Tibial artery (tissue), 4 donors: ENCODE measurements around the gene FBXL14.

Experiments
- DNase-seq, 2 donors: peaks; one replicate each; pipeline ENCODE4 v3.0.0-alpha.2; 2019
- H3K27ac ChIP-seq, 2 donors: fragments of 200-600 bp; sonication (generic) in 1 of 2; 1 replicate in 1 of 2; 2 replicates in 1 of 2; pipeline ENCODE4 v1.5.1; 2018 to 2019; ENCODE audit warnings: mild to moderate bottlenecking in 1 of 2
- H3K27me3 ChIP-seq, 2 donors: fragments of 200-600 bp; sonication (generic) in 1 of 2; one replicate each; pipeline versions ENCODE4 v1.5.1 to v1.6.0; 2016 to 2019
- H3K36me3 ChIP-seq, 3 donors: fragments of 200-600 bp; sonication (generic) in 2 of 3; one replicate each; pipeline ENCODE4 v1.5.1; 2016 to 2019; ENCODE audit warnings: mild to moderate bottlenecking in 2 of 3
- H3K4me1 ChIP-seq, 4 donors: fragments of 200-600 bp; sonication (generic) in 2 of 4; 1 replicate in 3 of 4; 2 replicates in 1 of 4; pipeline ENCODE4 v1.5.1; 2016 to 2019
- H3K4me3 ChIP-seq, 2 donors: fragments of 200-600 bp; sonication (generic) in 1 of 2; 1 replicate in 1 of 2; 2 replicates in 1 of 2; pipeline ENCODE4 v1.5.1; 2018 to 2019; ENCODE audit warnings: mild to moderate bottlenecking in 2 of 2
- H3K9me3 ChIP-seq, 3 donors: fragments of 200-600 bp; sonication (generic) in 1 of 3; one replicate each; pipeline ENCODE4 v1.5.1; 2016 to 2019
- intact Hi-C: fragments of 100-400 bp; cut with DNase I; formaldehyde crosslinking; loops from one replicate; pipeline ENCODE4 v1.15.0; 2023; ENCODE audit warnings: low total_unique reads
- TF ChIP-seq, protein P1 (sequence below), 2 experiments: fragments of 200-600 bp in 1 of 2; fragments of 450-650 bp in 1 of 2; IDR thresholded peaks; one replicate each; pipeline ENCODE4 v1.5.1; 2017 to 2019; ENCODE audit warnings: antibody characterized with exemption in 2 of 2, mild to moderate bottlenecking in 1 of 2, moderate library complexity in 1 of 2

FBXL14 gene

GRCh38 chr12:1518591-1519516 lies 75.5 kb downstream of the FBXL14 start:
- peak in 1 of 2 donors; percentile 54 for DNase-seq
- intact Hi-C loops: no loop called here
- H3K9me3 ChIP-seq: no peaks in the 10 kb centered on the region
- TF ChIP-seq, protein P1, sequence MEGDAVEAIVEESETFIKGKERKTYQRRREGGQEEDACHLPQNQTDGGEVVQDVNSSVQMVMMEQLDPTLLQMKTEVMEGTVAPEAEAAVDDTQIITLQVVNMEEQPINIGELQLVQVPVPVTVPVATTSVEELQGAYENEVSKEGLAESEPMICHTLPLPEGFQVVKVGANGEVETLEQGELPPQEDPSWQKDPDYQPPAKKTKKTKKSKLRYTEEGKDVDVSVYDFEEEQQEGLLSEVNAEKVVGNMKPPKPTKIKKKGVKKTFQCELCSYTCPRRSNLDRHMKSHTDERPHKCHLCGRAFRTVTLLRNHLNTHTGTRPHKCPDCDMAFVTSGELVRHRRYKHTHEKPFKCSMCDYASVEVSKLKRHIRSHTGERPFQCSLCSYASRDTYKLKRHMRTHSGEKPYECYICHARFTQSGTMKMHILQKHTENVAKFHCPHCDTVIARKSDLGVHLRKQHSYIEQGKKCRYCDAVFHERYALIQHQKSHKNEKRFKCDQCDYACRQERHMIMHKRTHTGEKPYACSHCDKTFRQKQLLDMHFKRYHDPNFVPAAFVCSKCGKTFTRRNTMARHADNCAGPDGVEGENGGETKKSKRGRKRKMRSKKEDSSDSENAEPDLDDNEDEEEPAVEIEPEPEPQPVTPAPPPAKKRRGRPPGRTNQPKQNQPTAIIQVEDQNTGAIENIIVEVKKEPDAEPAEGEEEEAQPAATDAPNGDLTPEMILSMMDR (IDR thresholded peaks at IDR 0.05): no peak
- peaks cover 0 to 15% (median 11%) of the 10 kb centered on the region in 4 donors for H3K4me1 ChIP-seq
- no peaks in the 10 kb centered on the region for H3K27me3 ChIP-seq
- H3K4me3 ChIP-seq: peak overlapping the region in 1 of 2 donors; percentile 6
- no peaks in the 10 kb centered on the region for H3K36me3 ChIP-seq
- H3K27ac ChIP-seq: no peak overlapping the region

DNA sequence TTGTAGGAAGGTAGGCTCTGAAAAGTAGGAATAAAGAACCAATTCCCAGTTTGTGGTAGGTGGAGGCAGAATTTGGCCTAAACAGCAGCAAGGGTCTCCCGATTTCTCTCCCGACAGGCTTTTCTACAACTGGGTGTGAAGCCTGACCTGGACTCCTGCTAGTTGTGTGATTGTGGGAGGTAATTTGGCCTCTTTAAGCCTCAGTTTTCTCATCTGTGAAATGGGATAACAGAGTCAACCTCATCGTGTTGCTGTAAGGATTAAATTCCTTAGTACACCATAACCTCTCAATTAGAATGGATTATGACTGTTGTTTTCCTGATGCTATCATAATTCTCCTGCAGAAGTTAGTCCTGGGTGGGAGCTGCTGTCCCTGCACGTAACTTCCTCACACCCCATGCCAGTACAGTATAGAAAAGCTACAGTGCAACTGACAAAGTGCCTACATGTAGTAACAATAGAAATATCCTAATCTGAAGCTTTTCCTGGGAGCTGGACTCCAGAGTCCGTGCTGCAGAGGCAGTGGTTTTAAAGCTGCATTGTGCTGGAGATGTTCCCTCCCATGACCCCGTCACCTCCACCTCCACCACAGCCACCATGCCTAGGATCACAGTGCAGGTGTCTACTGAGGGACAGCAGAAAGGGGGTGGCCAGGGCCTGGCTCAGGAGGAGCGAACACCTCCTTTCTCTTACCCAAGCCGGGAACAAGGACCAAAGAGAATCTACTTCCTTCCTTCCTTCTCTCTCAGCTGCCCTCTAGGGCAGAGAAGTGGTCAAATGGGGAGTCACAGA lies 76.5 kb downstream of the FBXL14 start:
- intact Hi-C loops: no loop called here
- H3K27me3 ChIP-seq: no peaks in the 10 kb centered on the region
- TF ChIP-seq, protein P1 (IDR thresholded peaks at IDR 0.05): no peak
- DNase-seq: peak in 1 of 2 donors; percentile 32
- no peak overlapping the region for H3K4me3 ChIP-seq
- H3K36me3 ChIP-seq: no peaks in the 10 kb centered on the region
- no peak overlapping the region for H3K27ac ChIP-seq
- no peaks in the 10 kb centered on the region for H3K9me3 ChIP-seq
- H3K4me1 ChIP-seq: peaks cover 0 to 15% (median 11%) of the 10 kb centered on the region in 4 donors

- peak in 1 of 2 donors; percentile 20 for DNase-seq
- intact Hi-C loops: no loop called here
- Histone ChIP-seq H3K9me3 (no peaks in the 10 kb centered on the region), H3K4me1 (peaks cover 0 to 15% (median 11%) of the 10 kb centered on the region in 4 donors), H3K27ac (no peak overlapping the region), H3K36me3 (no peaks in the 10 kb centered on the region), H3K27me3 (no peaks in the 10 kb centered on the region), H3K4me3 (no peak overlapping the region)
- TF ChIP-seq, protein P1 (IDR thresholded peaks at IDR 0.05): no peak
These were observed 77.4 kb downstream of the FBXL14 start for GRCh38 chr12:1517007-1517406.
